C4-2B (cell line): ENCODE data around the gene EXD3.

Source experiments
- ZFX ChIP-seq: fragments of 450-650 bp; IDR thresholded peaks from 2 replicates; pipeline ENCODE4 v1.6.1; 2017
- TF ChIP-seq, protein P1 (sequence below): fragments of 450-650 bp; conservative IDR thresholded peaks from 2 replicates; pipeline ENCODE4 v1.5.1; 2017; ENCODE audit warnings: mild to moderate bottlenecking

DNA sequence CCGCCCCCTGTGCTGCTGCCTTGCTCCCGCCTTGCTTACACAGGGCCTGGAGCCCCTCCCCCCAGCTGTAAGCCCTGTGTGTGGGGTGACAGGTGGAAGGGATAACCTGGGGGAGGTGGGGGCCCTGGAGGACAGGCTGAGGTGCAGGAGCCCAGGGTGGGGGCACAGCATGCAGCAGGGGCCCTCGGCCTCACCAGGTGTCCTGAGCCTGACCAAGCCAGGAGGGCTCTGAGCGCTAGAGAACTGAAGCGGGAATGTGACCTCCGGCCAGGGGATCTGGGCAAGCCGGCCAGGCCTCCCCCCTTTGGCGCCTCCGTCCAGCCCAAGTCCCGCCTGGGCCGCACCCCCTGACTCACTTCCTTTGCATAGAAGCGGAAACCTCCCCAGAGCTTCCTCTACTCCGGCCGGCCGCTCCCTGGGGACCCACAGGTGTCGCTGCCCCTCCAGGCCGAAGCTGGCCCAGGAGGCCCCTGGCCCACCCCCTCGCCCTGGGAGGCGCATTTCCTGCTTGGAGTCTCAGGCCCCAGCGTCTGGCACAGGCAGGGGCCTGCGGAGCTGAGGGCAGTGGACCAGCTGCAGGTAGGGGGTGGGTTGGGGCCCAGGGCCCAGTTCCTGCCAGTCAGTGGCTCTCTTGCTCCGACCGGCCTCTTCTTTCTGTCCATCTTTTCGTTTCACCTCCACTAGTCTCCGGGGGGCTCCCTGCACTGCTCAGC, 145.5 kb downstream of the EXD3 start, which contains the start of gene TOR4A:
- TF ChIP-seq, protein P1, sequence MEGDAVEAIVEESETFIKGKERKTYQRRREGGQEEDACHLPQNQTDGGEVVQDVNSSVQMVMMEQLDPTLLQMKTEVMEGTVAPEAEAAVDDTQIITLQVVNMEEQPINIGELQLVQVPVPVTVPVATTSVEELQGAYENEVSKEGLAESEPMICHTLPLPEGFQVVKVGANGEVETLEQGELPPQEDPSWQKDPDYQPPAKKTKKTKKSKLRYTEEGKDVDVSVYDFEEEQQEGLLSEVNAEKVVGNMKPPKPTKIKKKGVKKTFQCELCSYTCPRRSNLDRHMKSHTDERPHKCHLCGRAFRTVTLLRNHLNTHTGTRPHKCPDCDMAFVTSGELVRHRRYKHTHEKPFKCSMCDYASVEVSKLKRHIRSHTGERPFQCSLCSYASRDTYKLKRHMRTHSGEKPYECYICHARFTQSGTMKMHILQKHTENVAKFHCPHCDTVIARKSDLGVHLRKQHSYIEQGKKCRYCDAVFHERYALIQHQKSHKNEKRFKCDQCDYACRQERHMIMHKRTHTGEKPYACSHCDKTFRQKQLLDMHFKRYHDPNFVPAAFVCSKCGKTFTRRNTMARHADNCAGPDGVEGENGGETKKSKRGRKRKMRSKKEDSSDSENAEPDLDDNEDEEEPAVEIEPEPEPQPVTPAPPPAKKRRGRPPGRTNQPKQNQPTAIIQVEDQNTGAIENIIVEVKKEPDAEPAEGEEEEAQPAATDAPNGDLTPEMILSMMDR = no peak
- TF ChIP-seq ZFX = no peak
